Prostate gland (tissue), 2 donors: ENCODE results near the gene SH3D19.

ENCODE experiments used
- POLR2A ChIP-seq: fragments of 450-650 bp; IDR thresholded peaks from one replicate; pipeline ENCODE4 v1.6.1; 2016; ENCODE audit warnings: antibody characterized with exemption, mild to moderate bottlenecking
- POLR2AphosphoS5 ChIP-seq: sonication (generic); formaldehyde crosslinking; IDR thresholded peaks from one replicate; pipeline ENCODE4 v1.6.1; 2017; ENCODE audit warnings: antibody characterized with exemption
- TF ChIP-seq, protein P1 (sequence below), 4 experiments: fragments of 200-600 bp in 2 of 4; fragments of 450-650 bp in 2 of 4; sonication (generic) in 2 of 4; IDR thresholded peaks; 1 replicate in 3 of 4; 2 replicates in 1 of 4; pipeline ENCODE4 v1.5.1; 2016 to 2019; ENCODE audit warnings: antibody characterized with exemption in 4 of 4, mild to moderate bottlenecking in 2 of 4, moderate library complexity in 2 of 4

DNA sequence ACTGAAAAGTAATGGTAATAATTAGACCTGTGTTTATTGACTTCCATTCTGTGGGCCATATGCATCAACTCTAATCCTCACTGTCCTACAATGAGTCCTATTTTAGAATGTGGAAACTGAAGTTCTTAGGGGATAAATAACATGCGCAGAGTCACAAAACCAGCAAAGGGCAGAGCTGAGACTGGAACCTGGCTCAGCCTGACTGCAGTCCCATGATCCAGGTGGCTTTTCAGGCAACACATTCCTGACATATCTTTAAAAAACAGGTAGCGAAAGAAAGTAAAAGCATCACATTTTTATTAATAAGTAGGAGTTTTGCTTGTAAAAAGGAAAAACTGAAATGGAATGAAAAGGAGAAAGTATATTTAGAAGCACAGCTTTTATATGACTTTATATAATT lies 83.1 kb downstream of the SH3D19 start:
- TF ChIP-seq, protein P1, sequence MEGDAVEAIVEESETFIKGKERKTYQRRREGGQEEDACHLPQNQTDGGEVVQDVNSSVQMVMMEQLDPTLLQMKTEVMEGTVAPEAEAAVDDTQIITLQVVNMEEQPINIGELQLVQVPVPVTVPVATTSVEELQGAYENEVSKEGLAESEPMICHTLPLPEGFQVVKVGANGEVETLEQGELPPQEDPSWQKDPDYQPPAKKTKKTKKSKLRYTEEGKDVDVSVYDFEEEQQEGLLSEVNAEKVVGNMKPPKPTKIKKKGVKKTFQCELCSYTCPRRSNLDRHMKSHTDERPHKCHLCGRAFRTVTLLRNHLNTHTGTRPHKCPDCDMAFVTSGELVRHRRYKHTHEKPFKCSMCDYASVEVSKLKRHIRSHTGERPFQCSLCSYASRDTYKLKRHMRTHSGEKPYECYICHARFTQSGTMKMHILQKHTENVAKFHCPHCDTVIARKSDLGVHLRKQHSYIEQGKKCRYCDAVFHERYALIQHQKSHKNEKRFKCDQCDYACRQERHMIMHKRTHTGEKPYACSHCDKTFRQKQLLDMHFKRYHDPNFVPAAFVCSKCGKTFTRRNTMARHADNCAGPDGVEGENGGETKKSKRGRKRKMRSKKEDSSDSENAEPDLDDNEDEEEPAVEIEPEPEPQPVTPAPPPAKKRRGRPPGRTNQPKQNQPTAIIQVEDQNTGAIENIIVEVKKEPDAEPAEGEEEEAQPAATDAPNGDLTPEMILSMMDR (IDR thresholded peaks at IDR 0.05) = no peak
- TF ChIP-seq POLR2AphosphoS5 = no peak
- TF ChIP-seq POLR2A = no peak
